Measurements from ENCODE around the gene RCE1. TPM values are rescaled to one million over a fixed set of nuclear protein-coding genes. Genes with fewer than 3 reads are reported as not detected.
A peak's percentile ranks its signal among the peaks of the same experiment; 100 is the strongest.

Gene RCE1
- total and polyA plus RNA-seq, 2 donors (not counting 3 experiments of a cell fraction or from before 2014, with no cell fraction given), result 26.9 to 47.4 TPM

DNA sequence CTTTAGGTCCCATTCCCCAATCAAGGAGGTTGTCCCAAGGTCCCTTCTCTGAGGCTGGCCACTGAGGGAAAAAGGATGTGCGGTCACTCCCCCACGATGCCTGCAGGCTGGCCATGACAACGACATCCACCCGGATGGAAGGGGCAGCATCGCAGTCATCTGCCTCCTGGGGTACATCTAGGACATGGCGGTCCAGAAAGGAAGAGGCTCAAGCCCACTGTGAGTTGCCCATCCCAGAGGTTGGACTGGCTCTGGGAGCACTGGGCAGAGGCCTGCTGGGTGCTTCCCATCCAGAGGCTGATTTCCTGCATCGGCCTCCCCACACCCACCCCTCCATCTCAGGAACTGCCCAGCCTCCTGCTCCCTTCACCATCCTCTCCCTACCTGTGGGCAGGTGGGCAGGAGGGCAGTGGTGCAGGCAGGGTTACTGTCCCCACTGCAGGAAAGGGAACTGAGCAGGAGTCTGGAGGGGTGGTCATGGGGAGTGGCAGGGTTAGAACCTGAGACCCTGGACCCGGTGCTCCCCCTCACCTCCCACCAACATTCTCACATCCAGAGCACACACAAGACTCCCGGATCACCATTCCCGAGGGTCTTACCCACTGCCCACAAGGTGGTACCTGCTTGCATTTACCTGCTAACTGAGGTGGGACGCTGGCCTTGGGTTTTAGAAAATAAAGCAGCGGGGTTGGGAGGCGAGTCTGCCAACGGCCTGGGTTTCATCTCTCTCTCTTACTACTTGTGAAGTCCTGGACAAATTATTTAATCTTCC, 4.4 kb downstream of the RCE1 start:
- Histone ChIP-seq H2AFZ (ENCODE audit: low read depth, low read length) (no peak overlapping the region), H4K20me1 (replicated peaks; ENCODE audit: control insufficient read depth, extremely low read depth, insufficient read depth, low read length) (no peaks in the 10 kb centered on the region), H3K36me3 (ENCODE audit: control insufficient read depth in 2 of 2, extremely low read depth in 1 of 2, insufficient read depth in 2 of 2, low read length in 2 of 2) (peaks cover 7 to 13% of the 10 kb centered on the region in 2 experiments), H3K9me3 (replicated peaks; ENCODE audit: control insufficient read depth, insufficient read depth, low read length) (no peaks in the 10 kb centered on the region), H3K27me3 (ENCODE audit: control insufficient read depth in 2 of 2, insufficient read depth in 2 of 2, low read length in 2 of 2) (no peaks in the 10 kb centered on the region), H3K9me1 (replicated peaks; ENCODE audit: control insufficient read depth, extremely low read depth, insufficient read depth, low read length) (no peaks in the 10 kb centered on the region), H3K27ac (ENCODE audit: insufficient read depth, low read depth, low read length) (no peak overlapping the region), H3K4me2 (ENCODE audit: insufficient read depth, low read length) (no peak overlapping the region), H3K4me1 (ENCODE audit: control insufficient read depth, extremely low read depth, insufficient read depth, low read length) (peaks cover 17% of the 10 kb centered on the region), H3K9ac (replicated peaks; ENCODE audit: extremely low read depth, insufficient read depth, low read length) (no peak overlapping the region), H3K79me2 (ENCODE audit: control insufficient read depth, insufficient read depth, low read length) (peaks cover 28% of the 10 kb centered on the region), H3K4me3 (replicated peaks in 1 of 3; ENCODE audit: insufficient read depth in 1 of 3, low read depth in 1 of 3, low read length in 3 of 3) (no peak overlapping the region)
- TF ChIP-seq POLR2AphosphoS5 (IDR thresholded peaks at IDR 0.05; ENCODE audit: insufficient read depth, low read depth, low read length) (peak; percentile 21), POLR2A (IDR thresholded peaks at IDR 0.05; ENCODE audit: low read depth, low read length) (no peak), GATA2 (IDR thresholded peaks at IDR 0.05; ENCODE audit: insufficient read depth, insufficient read length, low read depth, low read length) (no peak)
- FAIRE-seq, result no peak
- no TSS peak for BruUV-seq (replicated peaks)
- dilution Hi-C loops (cut with MboI; ENCODE audit: extremely low pct_ligation_motif_present, low sequenced_read_pairs), result no loop called here
- no peak for DNase-seq (ENCODE audit: low read depth, low spot score)
- POLR2A ChIA-PET, result no interaction called here
- CTCF ChIA-PET, result no interaction called here
- intact Hi-C loops (cut with micrococcal nuclease), result loop anchor here (10.0 kb wide), 1 partner anchor 777 kb away; the partner anchor contains the start of gene NUDT8

DNA sequence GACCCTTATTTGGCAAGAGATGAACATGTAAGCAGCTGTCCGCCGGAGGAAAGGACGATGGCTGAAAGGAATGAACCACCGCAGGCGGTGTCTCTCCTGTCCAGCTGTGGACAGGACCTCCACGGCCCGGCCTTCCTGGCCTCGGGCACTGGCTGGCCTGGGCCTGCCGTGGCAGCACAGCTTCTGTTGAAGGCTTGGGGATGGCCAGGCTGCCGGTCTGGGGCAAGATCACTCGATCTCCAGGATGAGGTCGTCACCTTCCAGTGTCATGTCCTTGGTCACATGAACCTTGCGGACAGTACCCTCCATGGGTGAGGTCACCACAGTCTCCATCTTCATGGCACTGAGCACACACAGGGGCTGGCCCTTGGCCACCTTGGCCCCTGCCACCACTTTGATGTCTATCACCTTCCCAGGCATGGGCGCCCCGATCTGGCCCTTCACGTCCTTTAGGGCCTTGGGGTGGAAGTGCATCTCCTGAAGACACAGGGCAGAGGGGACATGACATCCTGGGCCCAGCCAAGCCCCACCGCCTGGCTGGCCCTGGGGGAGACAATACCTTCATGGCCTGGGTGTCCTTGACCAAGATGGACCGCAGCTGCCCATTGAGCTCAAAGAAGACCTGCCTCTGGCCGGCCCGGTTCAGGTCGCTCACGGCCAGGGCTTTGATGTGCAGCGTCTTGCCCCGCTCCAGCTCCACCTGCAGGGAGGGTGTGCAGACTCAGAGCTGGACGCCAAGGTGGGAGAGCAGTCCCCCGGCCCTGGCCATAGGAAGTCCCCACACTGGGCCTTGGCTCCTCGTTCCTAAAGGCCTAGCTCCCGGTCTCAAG, 5.6 kb downstream of the RCE1 start:
- no peaks in the 10 kb centered on the region for H4K20me1 ChIP-seq (replicated peaks; ENCODE audit: control insufficient read depth, extremely low read depth, insufficient read depth, low read length)
- dilution Hi-C loops (cut with MboI; ENCODE audit: extremely low pct_ligation_motif_present, low sequenced_read_pairs) (no loop called here), intact Hi-C loops (cut with micrococcal nuclease) (loop anchor here (10.0 kb wide), 1 partner anchor 776 kb away; the partner anchor contains the start of gene NUDT8)
- H3K9ac ChIP-seq (replicated peaks; ENCODE audit: extremely low read depth, insufficient read depth, low read length), result no peak overlapping the region
- no peak for TF ChIP-seq POLR2A (IDR thresholded peaks at IDR 0.05; ENCODE audit: low read depth, low read length)
- FAIRE-seq, result no peak
- H3K27ac ChIP-seq (ENCODE audit: insufficient read depth, low read depth, low read length), result no peak overlapping the region
- H3K79me2 ChIP-seq (ENCODE audit: control insufficient read depth, insufficient read depth, low read length), result peaks cover 18% of the 10 kb centered on the region
- H3K9me1 ChIP-seq (replicated peaks; ENCODE audit: control insufficient read depth, extremely low read depth, insufficient read depth, low read length), result no peaks in the 10 kb centered on the region
- no peak overlapping the region for H3K4me2 ChIP-seq (ENCODE audit: insufficient read depth, low read length)
- CTCF ChIA-PET, result interaction anchor here (1.0 to 1.2 kb wide), 2 partner anchors 14 to 127 kb away, joined by 3 read pairs; no protein-coding TSS in a partner anchor
- no TSS peak for BruUV-seq (replicated peaks)
- no peak overlapping the region for H3K4me3 ChIP-seq (replicated peaks in 1 of 3; ENCODE audit: insufficient read depth in 1 of 3, low read depth in 1 of 3, low read length in 3 of 3)
- H3K9me3 ChIP-seq (replicated peaks; ENCODE audit: control insufficient read depth, insufficient read depth, low read length), result no peaks in the 10 kb centered on the region
- DNase-seq (ENCODE audit: low read depth, low spot score), result no peak
- peaks cover 7 to 13% of the 10 kb centered on the region in 2 experiments for H3K36me3 ChIP-seq (ENCODE audit: control insufficient read depth in 2 of 2, extremely low read depth in 1 of 2, insufficient read depth in 2 of 2, low read length in 2 of 2)
- H3K27me3 ChIP-seq (ENCODE audit: control insufficient read depth in 2 of 2, insufficient read depth in 2 of 2, low read length in 2 of 2), result no peaks in the 10 kb centered on the region
- POLR2A ChIA-PET, result no interaction called here
- H3K4me1 ChIP-seq (ENCODE audit: control insufficient read depth, extremely low read depth, insufficient read depth, low read length), result peaks cover 15% of the 10 kb centered on the region
- H2AFZ ChIP-seq (ENCODE audit: low read depth, low read length), result no peak overlapping the region

Measured in endothelial cell of umbilical vein (primary cell).